ENCODE data around the gene SLC12A9.
A peak's percentile ranks its signal among the peaks of the same experiment; 100 is the strongest.

DNA sequence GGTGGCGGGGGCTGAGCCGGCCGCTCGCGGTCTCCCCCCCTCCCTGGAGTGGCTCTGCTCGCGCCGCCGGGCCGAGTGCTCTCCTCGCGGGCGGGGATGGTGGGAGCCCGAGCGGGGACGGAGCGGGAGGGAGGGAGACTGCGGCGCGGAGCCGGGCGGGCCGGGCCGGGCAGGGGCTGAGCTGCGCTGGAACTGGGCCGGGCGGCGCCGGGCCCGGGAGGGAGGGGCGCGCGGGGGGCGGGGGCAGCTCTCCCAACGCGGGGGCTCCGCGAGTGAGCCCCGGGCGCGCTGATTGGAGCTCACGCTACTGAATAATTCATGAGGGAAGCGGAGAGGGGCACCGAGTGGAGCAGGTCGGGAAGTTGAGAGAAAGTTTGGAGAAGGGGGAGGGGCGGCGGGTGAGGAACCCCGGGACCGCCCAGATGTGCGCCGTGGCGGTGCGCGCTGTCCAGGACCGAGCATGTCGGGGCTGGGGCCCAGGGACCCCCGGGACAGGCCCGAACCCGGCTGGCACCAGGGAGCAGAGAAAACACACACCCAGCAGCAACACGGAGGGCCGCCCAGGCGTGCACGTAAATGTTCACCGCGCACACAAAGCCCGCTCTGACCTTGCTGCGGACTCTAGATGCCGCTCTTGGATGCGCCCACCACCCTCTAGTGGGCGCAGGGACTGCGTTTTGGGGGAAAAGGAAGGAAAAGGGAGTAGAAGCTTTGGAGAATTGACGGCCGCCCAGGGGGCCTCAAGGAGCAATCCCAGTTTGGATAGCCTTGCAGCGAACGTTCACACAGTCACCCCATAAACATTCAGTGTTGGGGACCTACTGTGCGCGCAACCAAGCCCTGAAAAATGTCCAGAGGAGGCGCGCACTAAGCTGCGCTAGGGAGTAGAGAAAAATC, 24.9 kb upstream of the SLC12A9 start, which contains the start of gene EPHB4:
- TF ChIP-seq EZH2phosphoT487 (IDR thresholded peaks at IDR 0.05; ENCODE audit: low read depth, severe bottlenecking, unreplicated experiment) (no peak), EZH2 (IDR thresholded peaks at IDR 0.05; ENCODE audit: borderline replicate concordance) (no peak)
- TF ChIP-seq, protein P1, sequence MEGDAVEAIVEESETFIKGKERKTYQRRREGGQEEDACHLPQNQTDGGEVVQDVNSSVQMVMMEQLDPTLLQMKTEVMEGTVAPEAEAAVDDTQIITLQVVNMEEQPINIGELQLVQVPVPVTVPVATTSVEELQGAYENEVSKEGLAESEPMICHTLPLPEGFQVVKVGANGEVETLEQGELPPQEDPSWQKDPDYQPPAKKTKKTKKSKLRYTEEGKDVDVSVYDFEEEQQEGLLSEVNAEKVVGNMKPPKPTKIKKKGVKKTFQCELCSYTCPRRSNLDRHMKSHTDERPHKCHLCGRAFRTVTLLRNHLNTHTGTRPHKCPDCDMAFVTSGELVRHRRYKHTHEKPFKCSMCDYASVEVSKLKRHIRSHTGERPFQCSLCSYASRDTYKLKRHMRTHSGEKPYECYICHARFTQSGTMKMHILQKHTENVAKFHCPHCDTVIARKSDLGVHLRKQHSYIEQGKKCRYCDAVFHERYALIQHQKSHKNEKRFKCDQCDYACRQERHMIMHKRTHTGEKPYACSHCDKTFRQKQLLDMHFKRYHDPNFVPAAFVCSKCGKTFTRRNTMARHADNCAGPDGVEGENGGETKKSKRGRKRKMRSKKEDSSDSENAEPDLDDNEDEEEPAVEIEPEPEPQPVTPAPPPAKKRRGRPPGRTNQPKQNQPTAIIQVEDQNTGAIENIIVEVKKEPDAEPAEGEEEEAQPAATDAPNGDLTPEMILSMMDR (IDR thresholded peaks at IDR 0.05; ENCODE audit: poor library complexity): peak; percentile 63
